NCI-H1092 treated with DMSO at 0.1 percent for 48 hours (cell line): Measurements from ENCODE around the gene TNIK.
"Not testable (repeated sequence)": the region's sequence is repeated elsewhere in the genome, so short reads cannot be mapped to it uniquely, and the experiment has no call there.

ENCODE experiments used
- DNase-seq: peaks from one replicate; lab custom pipeline; 2025; lab: John Stamatoyannopoulos, UW

The TNIK gene

DNA sequence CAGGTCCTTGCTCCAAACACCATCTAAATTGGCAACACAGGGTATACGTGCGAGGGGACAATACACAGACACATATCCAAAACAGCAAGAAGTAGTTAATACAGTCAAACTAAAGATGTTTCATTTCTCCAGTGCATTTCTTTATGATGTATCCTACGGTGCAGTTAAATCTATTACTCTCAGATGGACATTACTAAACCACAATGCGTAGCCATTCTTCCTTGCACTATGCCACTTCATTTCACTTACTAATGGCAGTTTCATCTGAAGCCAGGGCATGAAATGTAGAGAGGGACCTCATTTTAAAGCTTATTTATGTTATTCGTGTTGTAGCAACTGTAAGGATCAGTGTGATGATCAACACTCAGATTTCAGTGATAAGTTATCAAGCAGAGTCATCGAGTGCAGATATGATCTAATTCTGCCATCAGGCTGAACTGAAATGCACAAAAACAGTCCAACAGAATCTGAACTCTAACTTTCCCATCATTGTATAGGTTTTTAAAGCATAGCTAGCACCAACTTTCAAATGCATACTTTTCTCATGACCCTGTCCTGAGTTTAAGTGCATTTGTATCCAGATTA is 14.5 kb downstream of the TNIK start:
- no peak for DNase-seq

- no peak for DNase-seq
Measured at GRCh38 chr3:171444001-171444690, 16.1 kb downstream of the TNIK start.

DNA sequence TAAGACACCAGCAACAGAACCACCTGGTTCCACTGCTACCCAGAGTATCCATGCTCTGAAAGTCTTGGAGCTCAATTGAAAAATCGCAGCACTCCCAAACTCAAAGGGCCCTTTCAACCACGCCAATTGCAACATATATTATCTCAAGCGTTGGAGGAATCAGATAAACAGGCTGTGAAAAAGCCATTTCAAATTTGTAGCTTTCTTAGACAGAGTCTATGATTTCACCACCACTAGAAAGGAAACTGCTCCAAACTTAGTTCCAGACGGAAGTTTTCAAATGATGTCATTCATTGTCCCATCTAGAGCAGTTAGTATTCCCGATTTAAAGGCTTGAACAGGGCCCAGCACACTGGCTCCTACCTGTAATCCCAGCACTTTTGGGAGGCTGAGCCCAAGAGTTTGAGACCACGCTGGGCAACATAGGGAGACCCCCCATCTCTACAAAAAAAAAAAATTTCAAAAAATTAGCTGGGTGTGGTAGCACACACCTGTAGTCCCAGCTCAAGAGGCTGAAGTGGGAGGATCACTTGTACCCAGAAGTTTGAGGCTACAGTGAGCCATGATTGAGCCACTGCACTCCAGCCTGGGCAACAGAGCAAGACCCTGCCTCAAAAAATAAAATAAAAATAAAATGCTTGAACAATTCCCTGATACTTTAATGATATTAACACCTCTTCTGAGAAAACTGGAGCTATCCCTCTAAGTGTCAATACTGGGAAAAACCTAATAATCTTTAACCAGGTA is 16.8 kb downstream of the TNIK start:
- no peak for DNase-seq

- no peak for DNase-seq
Measured at GRCh38 chr3:171442184-171442583, 18.0 kb downstream of the TNIK start.

DNA sequence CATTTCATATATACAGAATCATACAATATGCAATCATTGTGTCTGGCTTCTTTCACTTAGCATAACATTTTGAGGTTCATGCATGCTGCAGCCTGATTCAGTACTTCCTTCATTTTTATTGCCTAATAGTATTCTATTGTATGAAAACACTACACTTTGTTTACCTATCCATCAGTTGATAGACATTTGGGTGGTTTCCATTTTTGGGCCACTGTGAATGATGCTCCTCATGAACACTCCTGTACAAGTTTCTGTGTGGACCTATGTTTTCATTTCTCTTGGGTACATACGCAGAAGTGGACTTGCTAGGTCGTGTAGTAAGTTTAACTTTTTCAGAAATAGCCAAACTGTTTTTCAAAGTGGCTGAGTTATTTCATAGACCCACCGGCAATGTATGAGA is 18.8 kb downstream of the TNIK start:
- no peak for DNase-seq

DNA sequence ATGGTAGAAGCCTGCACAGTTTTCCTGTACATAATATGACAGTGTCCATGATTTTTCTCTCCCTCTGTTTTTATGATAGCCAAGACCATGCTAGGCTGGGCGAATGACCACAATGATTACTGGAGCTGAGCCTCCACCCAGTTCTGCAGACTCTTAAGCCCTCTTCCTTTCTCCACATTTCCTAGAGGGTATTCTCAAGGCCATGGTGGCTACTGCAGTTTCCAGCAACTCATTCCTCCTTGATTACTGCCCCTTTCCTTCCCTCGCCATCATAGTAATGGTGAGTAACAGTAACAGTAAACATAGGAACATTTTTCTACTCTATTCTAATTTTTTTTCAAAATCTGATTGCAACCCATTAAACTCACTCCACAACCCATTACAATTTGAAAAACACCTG is 20.2 kb downstream of the TNIK start:
- no peak for DNase-seq

DNA sequence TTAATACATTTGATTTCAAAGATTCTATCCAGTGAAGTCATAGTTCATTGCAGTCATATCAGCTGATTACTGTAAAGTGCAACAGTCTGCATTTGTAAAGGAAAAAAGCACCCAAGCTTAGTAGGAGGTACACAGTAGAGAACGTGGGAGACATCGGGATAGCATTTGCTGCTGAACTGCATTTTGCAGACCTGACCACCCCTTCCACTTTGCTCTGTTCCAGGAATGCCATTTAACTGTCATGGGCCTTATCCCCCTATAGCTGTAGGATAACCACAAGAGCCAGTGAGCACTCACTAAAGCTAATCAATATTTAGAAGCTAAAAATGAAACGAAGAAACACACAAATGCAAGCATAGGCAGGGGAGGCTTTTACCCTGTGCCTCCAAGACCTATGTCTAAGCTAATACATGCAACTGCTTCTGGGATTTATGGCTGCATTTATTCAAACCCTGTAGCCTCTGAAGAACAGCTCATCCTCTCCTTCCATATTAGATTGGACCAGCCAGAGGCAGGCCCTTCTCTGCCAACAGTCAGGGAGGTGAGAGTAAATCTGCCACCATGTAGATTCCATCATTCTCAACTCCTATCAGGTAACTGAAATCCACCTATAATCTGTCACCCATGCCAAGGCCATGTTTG is 23.0 kb downstream of the TNIK start:
- DNase-seq: no peak

GRCh38 chr3:171436380-171436779 is 23.8 kb downstream of the TNIK start:
- no peak for DNase-seq

DNA sequence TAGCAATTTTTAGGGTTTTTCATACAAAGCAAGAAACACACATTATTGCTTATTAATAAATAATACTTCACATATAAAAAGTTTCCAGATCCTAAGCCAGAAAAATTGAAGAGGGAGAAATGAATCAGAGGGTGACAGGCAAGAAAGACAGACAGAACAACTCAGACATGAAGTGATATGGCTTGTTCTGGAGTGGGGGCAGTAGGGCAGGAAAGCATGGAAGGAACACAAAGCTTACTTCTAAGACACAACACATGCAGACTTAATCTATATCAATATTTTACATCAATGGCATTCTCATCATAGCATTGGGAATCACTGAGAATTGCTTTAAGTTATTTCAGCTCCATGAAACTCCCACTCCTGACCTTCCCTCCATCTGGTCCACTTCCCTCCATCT is 24.4 kb downstream of the TNIK start:
- no peak for DNase-seq

DNA sequence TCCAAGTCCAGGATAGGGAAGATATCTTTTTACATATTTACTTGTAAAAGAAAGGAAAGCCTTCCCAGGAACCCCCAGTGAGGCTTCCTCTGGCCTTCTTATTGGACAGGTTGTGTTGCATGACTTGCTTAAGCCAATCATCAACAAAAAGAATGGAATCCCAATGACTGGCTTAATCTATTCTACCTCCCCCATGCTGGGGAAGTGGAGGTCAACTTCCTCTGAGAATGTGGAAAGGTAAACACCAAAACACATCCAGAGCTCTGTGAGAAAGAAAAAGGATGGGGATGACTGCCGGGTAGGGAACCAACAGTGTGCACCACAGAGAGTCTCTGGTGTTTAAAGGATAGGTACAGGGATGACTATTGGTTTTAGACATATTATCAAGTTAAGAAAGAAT is 25.1 kb downstream of the TNIK start:
- no peak for DNase-seq

DNA sequence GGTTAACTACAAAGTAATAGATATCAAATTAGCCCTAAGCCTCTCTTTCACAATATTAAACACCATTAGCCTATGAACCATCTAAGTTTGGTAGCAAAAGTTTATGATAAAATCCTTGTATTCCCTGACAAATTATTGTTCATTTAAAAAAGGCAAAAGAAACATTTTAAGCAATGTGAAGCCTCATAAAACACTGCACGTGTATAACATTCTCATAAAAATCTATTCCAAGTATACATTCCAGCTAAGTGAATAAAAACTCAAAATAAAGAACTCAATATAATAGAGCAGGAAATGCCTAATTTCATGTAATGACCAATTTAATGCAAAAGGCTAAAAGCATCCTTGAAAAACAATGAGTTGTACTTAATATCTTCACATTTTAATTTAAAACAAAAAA is 27.7 kb downstream of the TNIK start:
- DNase-seq: no peak

DNA sequence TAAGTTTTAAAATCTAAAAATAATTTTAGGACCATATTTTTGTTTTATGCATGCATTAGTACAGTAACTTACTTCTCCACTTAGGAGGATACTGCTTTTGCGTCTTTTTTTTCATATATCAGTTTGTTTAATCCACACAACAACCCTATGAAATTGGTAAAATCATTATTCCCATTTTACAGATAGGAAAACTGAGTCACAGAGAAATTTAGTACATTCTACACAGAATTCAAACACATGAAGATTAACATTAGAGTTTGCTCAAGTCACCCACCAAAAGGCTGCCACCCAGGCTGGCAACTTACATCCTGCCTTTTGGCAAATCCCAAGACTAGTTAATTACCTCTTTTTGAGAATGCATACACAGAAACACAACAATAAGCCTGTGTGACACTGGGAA is 28.7 kb downstream of the TNIK start:
- DNase-seq: no peak

DNA sequence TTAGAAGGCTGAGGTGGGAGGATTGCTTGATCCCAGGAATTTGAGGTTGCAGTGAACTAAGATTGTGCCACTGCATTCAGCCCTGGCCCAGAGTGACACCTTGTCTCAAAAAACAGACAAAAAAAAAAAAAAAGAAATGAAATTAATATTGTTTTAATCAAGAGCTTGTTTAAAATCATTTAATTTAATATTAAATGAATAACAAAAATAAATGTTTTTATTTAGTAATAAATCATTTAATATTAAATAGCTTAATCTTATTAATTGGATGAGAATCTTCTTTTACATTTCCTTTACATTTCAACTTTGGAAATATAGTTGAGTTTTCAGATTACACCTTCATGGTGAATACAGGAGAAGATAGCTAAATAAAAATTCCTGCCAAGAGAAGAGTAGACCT is 29.7 kb downstream of the TNIK start:
- no peak for DNase-seq

DNA sequence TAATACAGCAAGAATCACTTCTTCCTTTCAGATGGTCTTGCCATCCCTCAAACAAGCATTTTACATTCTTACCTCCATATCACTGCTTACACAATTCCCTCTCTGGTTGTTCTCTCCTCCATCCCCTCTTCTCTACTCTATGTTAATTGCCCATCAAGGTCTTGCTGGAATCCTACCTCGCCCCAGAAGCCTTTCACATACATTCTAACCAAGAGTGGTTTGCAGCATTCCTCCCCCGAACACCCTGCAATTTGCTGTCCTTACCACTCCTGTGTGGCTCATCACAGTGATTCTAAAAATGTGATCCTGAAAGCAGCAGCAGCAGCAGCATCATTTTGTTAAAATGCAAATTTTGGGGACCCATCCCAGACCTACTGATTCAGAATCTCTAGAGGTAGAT is 30.6 kb downstream of the TNIK start:
- no peak for DNase-seq

DNA sequence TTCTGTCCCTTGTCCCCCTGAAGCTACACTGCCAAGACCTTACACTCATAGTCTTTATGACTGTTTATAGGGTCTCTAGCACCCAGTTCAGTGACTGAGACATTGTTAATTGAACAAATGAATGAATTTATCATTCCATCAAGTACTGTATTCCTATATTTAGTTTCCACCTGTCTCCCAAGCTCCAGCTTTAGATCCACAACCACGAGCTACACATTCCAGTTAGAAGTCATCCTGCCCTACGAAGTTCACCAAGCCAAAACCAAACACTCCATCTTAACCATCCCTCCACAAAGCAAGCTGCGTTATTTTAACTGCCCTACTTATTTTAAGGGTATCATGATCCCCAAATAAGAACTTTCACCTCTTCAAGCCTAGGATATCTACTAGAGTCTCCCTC is 31.3 kb downstream of the TNIK start:
- DNase-seq: no peak

- DNase-seq: no peak
Measured at GRCh38 chr3:171428321-171428787, 31.9 kb downstream of the TNIK start.

GRCh38 chr3:171427771-171428320 is 32.4 kb downstream of the TNIK start:
- no peak for DNase-seq

- DNase-seq: not testable (repeated sequence)
Measured at GRCh38 chr3:171424063-171424462, 36.1 kb downstream of the TNIK start.

DNA sequence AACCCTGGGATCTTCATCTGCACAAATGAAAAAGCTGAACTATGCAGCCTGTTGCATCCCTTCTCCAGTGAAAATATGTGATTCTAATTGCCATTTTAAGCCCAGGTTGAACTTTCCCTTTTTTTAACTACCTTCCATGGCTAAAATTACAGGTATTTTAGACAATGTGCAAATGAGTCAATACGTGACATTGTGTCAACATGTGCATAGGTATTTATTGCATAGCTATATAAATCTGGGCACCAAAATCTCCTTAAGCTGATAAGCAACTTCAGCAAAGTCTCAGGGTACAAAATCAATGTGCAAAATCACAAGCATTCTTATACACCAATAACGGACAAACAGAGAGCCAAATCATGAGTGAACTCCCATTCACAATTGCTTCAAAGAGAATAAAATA is 37.4 kb downstream of the TNIK start:
- DNase-seq: not testable (repeated sequence)

DNA sequence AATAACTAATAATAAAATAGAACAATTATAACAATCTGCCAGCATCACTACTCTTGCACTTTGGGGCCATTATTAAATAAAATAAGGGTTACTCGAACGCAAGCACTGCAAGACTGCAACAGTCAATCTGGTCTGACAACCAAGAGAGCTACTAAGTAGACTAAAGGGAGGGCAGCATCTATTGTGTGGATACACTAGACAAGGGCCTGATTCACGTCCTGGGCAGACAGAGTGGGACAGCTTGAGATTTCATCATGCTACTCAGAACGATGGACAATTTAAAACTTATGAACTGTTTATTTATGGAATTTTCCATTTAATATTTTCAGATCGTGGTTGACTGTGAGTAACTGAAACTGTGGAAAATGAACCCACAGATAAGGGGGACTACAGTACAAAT is 39.5 kb downstream of the TNIK start:
- DNase-seq: no peak

DNA sequence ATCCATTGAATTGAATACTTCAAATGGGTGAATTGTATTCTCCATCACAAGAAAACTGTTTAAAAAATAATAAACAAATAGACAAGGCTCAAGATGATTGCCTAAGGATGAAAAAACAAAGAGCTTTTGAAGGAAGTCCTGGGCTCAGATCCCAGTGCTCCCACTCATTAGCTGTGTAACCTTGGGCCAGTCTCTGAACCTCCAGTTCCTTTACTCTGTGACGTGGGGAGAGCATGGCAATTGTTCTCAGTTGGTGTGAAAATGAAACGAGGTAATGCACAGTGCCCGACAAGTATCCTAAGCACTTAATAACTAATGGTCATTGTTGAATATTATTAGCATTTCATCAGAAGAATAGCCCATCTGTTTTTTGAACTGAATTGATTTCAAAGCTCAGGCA is 40.7 kb downstream of the TNIK start:
- DNase-seq: no peak

- no peak for DNase-seq
Measured at GRCh38 chr3:171417813-171418212, 42.4 kb downstream of the TNIK start.

- no peak for DNase-seq
Measured at GRCh38 chr3:171417137-171417536, 43.1 kb downstream of the TNIK start.
